ENCODE results near the gene RSAD2. TPM values are rescaled to one million over a fixed set of nuclear protein-coding genes. Genes with fewer than 3 reads are reported as not detected.

The RSAD2 gene
- polyA plus RNA-seq, 2 of the 4 experiments (the other 2 are of a cell fraction) = 0.03 to 0.06 TPM

- TF ChIP-seq HOXB5 (CRISPR knock-in tag; IDR thresholded peaks at IDR 0.05) = no peak
- TF ChIP-seq ELK1 (IDR thresholded peaks at IDR 0.05; ENCODE audit: low read depth, low read length) = no peak
- TF ChIP-seq FOXS1 (CRISPR knock-in tag; IDR thresholded peaks at IDR 0.05) = no peak
- TF ChIP-seq CHD4 (IDR thresholded peaks at IDR 0.05; ENCODE audit: borderline replicate concordance) = no peak
- TF ChIP-seq, protein P1, sequence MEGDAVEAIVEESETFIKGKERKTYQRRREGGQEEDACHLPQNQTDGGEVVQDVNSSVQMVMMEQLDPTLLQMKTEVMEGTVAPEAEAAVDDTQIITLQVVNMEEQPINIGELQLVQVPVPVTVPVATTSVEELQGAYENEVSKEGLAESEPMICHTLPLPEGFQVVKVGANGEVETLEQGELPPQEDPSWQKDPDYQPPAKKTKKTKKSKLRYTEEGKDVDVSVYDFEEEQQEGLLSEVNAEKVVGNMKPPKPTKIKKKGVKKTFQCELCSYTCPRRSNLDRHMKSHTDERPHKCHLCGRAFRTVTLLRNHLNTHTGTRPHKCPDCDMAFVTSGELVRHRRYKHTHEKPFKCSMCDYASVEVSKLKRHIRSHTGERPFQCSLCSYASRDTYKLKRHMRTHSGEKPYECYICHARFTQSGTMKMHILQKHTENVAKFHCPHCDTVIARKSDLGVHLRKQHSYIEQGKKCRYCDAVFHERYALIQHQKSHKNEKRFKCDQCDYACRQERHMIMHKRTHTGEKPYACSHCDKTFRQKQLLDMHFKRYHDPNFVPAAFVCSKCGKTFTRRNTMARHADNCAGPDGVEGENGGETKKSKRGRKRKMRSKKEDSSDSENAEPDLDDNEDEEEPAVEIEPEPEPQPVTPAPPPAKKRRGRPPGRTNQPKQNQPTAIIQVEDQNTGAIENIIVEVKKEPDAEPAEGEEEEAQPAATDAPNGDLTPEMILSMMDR (IDR thresholded peaks at IDR 0.05) = no peak
- no peak for TF ChIP-seq EP300 (IDR thresholded peaks at IDR 0.05)
- TF ChIP-seq SMC3 (IDR thresholded peaks at IDR 0.05) = no peak
- no peak for TF ChIP-seq SREBF2 (IDR thresholded peaks at IDR 0.05)
- no peak for TF ChIP-seq NPAS2 (CRISPR knock-in tag; IDR thresholded peaks at IDR 0.05; ENCODE audit: borderline replicate concordance)
- TF ChIP-seq EHF (CRISPR knock-in tag; IDR thresholded peaks at IDR 0.05) = no peak
- TF ChIP-seq, protein P2, sequence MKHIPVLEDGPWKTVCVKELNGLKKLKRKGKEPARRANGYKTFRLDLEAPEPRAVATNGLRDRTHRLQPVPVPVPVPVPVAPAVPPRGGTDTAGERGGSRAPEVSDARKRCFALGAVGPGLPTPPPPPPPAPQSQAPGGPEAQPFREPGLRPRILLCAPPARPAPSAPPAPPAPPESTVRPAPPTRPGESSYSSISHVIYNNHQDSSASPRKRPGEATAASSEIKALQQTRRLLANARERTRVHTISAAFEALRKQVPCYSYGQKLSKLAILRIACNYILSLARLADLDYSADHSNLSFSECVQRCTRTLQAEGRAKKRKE (CRISPR knock-in tag; IDR thresholded peaks at IDR 0.05; ENCODE audit: low read depth) = no peak
- TF ChIP-seq HDAC2 (IDR thresholded peaks at IDR 0.05) = no peak
- TF ChIP-seq NFE2L2 (conservative IDR thresholded peaks at IDR 0.05; ENCODE audit: low read length) = no peak
- TF ChIP-seq, protein P3, sequence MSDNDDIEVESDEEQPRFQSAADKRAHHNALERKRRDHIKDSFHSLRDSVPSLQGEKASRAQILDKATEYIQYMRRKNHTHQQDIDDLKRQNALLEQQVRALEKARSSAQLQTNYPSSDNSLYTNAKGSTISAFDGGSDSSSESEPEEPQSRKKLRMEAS (IDR thresholded peaks at IDR 0.05) = no peak
- no peak for TF ChIP-seq CBX2 (IDR thresholded peaks at IDR 0.05; ENCODE audit: borderline replicate concordance, low read depth)
- POLR2A ChIA-PET = no interaction called here
- FAIRE-seq = no peak
These were observed 30.5 kb upstream of the RSAD2 start for GRCh38 chr2:6846967-6847681.

DNA sequence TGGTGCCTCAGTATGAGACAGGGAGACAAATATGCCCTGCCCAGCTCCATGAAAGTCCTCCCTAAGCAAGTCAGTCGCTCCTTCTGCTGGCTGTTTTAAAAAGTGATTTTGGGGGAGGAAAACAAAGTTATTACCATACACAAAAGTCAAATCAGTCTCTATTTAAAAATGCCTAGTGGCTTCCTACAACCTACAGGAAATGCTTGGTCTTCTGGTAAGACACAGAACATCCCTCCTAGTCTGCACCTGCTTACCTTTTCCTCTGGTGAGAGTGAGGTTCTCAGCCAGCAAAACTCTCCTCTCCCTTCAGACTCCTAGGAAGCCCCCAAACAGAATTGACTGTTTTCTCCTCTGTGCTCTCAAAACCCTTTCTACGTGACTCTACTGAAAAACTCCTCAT lies 25.4 kb upstream of the RSAD2 start:
- POLR2A ChIA-PET = no interaction called here
- no peak for DNase-seq (ENCODE audit: low read depth in 1 of 2, low spot score in 1 of 2)
- CTCF ChIA-PET = no interaction called here
- no peak overlapping the region for H3K4me2 ChIP-seq
- WGBS (ENCODE audit: missing lambda C conversion rate) = 14% methylated on average over 2 of the region's 2 CpGs
- H3K4me1 ChIP-seq = 0 out of 3 replicates have a peak, but pooled peaks cover 9% of the 10 kb centered on the region
- no peak overlapping the region for H3K27ac ChIP-seq
- H3K4me3 ChIP-seq = no peak overlapping the region
- FAIRE-seq = no peak
- no peaks in the 10 kb centered on the region for H3K9me3 ChIP-seq
- no peak for TF ChIP-seq SREBF2 (IDR thresholded peaks at IDR 0.05)
- TF ChIP-seq, protein P1 (IDR thresholded peaks at IDR 0.05) = no peak
- TF ChIP-seq TP53 (CRISPR knock-in tag; IDR thresholded peaks at IDR 0.05) = no peak
- TF ChIP-seq ZNF302 (CRISPR knock-in tag; IDR thresholded peaks at IDR 0.05) = no peak
- no peak for TF ChIP-seq TFCP2L1 (CRISPR knock-in tag; IDR thresholded peaks at IDR 0.05)
- TF ChIP-seq KDM1A (IDR thresholded peaks at IDR 0.05; ENCODE audit: low read depth) = no peak
- no peak for TF ChIP-seq NPAS2 (CRISPR knock-in tag; IDR thresholded peaks at IDR 0.05; ENCODE audit: borderline replicate concordance)
- TF ChIP-seq MAFK (IDR thresholded peaks at IDR 0.05; ENCODE audit: partially characterized antibody) = no peak
- no peak for TF ChIP-seq HOXB5 (CRISPR knock-in tag; IDR thresholded peaks at IDR 0.05)
- TF ChIP-seq POLR2A (IDR thresholded peaks at IDR 0.05; ENCODE audit: low read length) = no peak
- no peak for ATAC-seq

More at GRCh38 chr2:6846967-6847681, 30.5 kb upstream of the RSAD2 start:
- ATAC-seq = peak; percentile 70 to 75
- 0 out of 3 replicates have a peak overlapping the region, but pooled peaks have one; percentile 1 for H3K4me2 ChIP-seq
- CTCF ChIA-PET = interaction anchor here (0.7 to 3.3 kb wide), 6 partner anchors 11 to 197 kb away, joined by 3 to 15 read pairs (median 3); no protein-coding TSS in a partner anchor
- WGBS (ENCODE audit: missing lambda C conversion rate) = 9% methylated on average over 6 of the region's 6 CpGs
- no peaks in the 10 kb centered on the region for H3K4me1 ChIP-seq
- no peak overlapping the region for H3K4me3 ChIP-seq
- peak in 1 of 2 experiments; percentile 32 for DNase-seq (ENCODE audit: low read depth in 1 of 2, low spot score in 1 of 2)
- H3K9me3 ChIP-seq = peaks cover 23% of the 10 kb centered on the region; the same call in 2 of the 3 replicates
- H3K27ac ChIP-seq = 0 out of 6 replicates have a peak overlapping the region, but pooled peaks of 1 of the 2 experiments have one; percentile 5
